Measurements from ENCODE around the gene FBXO3. TPM values are rescaled to one million over a fixed set of nuclear protein-coding genes. Genes with fewer than 3 reads are reported as not detected.

FBXO3 gene
- total RNA-seq, 2 donors from 2014 or later: 12.8 to 15.0 TPM

GRCh38 chr11:33761471-33761870 lies 12.8 kb downstream of the FBXO3 start:
- H3K4me3 Mint-ChIP-seq: no peak overlapping the region
- Histone ChIP-seq H3K4me3 (ENCODE audit: low read length) (no peak overlapping the region), H3K4me1 (ENCODE audit: control insufficient read depth, insufficient read depth, low read length) (no peaks in the 10 kb centered on the region), H3K9me3 (ENCODE audit: control insufficient read depth, low read length) (peaks cover 16% of the 10 kb centered on the region), H3K27ac (ENCODE audit: low read depth, low read length) (no peak overlapping the region), H3K27me3 (ENCODE audit: control insufficient read depth, insufficient read depth, low read length, poor library complexity, severe bottlenecking) (no peaks in the 10 kb centered on the region), H3K36me3 (ENCODE audit: control insufficient read depth, insufficient read depth, low read length) (peaks cover 23% of the 10 kb centered on the region), H3K9ac (ENCODE audit: extremely low read depth, low read length, poor library complexity, severe bottlenecking) (no peak overlapping the region)
- no peaks in the 10 kb centered on the region for H3K27me3 Mint-ChIP-seq (ENCODE audit: insufficient read depth)
- peaks cover 35% of the 10 kb centered on the region for H3K36me3 Mint-ChIP-seq (ENCODE audit: low read depth)
- 91 to 96% methylated on average over 1 to 2 of the region's 2 CpGs for WGBS, 2 experiments (ENCODE audit: insufficient coverage in 1 of 2, insufficient read length in 1 of 2)
- DNase-seq: no peak
- no peaks in the 10 kb centered on the region for H3K4me1 Mint-ChIP-seq
- peaks cover 8% of the 10 kb centered on the region for H3K9me3 Mint-ChIP-seq
- no peak overlapping the region for H3K27ac Mint-ChIP-seq
- TF ChIP-seq CTCF (conservative IDR thresholded peaks at IDR 0.05): no peak

GRCh38 chr11:33753304-33753967 lies 20.9 kb downstream of the FBXO3 start:
- Histone ChIP-seq H3K36me3 (ENCODE audit: control insufficient read depth, insufficient read depth, low read length) (peaks cover 11% of the 10 kb centered on the region), H3K27me3 (ENCODE audit: control insufficient read depth, insufficient read depth, low read length, poor library complexity, severe bottlenecking) (no peaks in the 10 kb centered on the region), H3K4me1 (ENCODE audit: control insufficient read depth, insufficient read depth, low read length) (no peaks in the 10 kb centered on the region), H3K4me3 (ENCODE audit: low read length) (no peak overlapping the region), H3K27ac (ENCODE audit: low read depth, low read length) (no peak overlapping the region), H3K9me3 (ENCODE audit: control insufficient read depth, low read length) (no peaks in the 10 kb centered on the region), H3K9ac (ENCODE audit: extremely low read depth, low read length, poor library complexity, severe bottlenecking) (no peak overlapping the region)
- 83 to 94% methylated on average over 3 to 4 of the region's 4 CpGs for WGBS, 2 experiments (ENCODE audit: insufficient coverage in 1 of 2, insufficient read length in 1 of 2)
- Mint-ChIP-seq H3K27me3 (ENCODE audit: insufficient read depth) (no peaks in the 10 kb centered on the region), H3K4me1 (no peaks in the 10 kb centered on the region), H3K27ac (no peak overlapping the region), H3K4me3 (no peak overlapping the region), H3K36me3 (ENCODE audit: low read depth) (peaks cover 8% of the 10 kb centered on the region), H3K9me3 (no peaks in the 10 kb centered on the region)
- no peak for TF ChIP-seq CTCF (conservative IDR thresholded peaks at IDR 0.05)
- DNase-seq: no peak

GRCh38 chr11:33751878-33752277 lies 22.4 kb downstream of the FBXO3 start:
- Histone ChIP-seq H3K9ac (ENCODE audit: extremely low read depth, low read length, poor library complexity, severe bottlenecking) (no peak overlapping the region), H3K27ac (ENCODE audit: low read depth, low read length) (no peak overlapping the region), H3K9me3 (ENCODE audit: control insufficient read depth, low read length) (no peaks in the 10 kb centered on the region), H3K4me3 (ENCODE audit: low read length) (no peak overlapping the region), H3K27me3 (ENCODE audit: control insufficient read depth, insufficient read depth, low read length, poor library complexity, severe bottlenecking) (no peaks in the 10 kb centered on the region), H3K36me3 (ENCODE audit: control insufficient read depth, insufficient read depth, low read length) (peaks cover 15% of the 10 kb centered on the region), H3K4me1 (ENCODE audit: control insufficient read depth, insufficient read depth, low read length) (no peaks in the 10 kb centered on the region)
- Mint-ChIP-seq H3K36me3 (ENCODE audit: low read depth) (peaks cover 7% of the 10 kb centered on the region), H3K27ac (no peak overlapping the region), H3K4me3 (no peak overlapping the region), H3K4me1 (no peaks in the 10 kb centered on the region), H3K27me3 (ENCODE audit: insufficient read depth) (no peaks in the 10 kb centered on the region), H3K9me3 (no peaks in the 10 kb centered on the region)
- no peak for TF ChIP-seq CTCF (conservative IDR thresholded peaks at IDR 0.05)
- WGBS, 2 experiments (ENCODE audit: insufficient coverage in 1 of 2, insufficient read length in 1 of 2): 92 to 100% methylated on average over 1 to 3 of the region's 3 CpGs
- no peak for DNase-seq

Measured in endodermal cell (in vitro differentiated cells).